RWPE1 (cell line): ENCODE data around the gene TM4SF20.

ENCODE experiments used
- CTCF ChIA-PET: fragments of 350-600 bp; sonication (Branson Sonifier 250); formaldehyde crosslinking; extraction: SDS; loops from one replicate; lab custom pipeline; 2021; lab: Yijun Ruan, JAX
- POLR2A ChIA-PET: fragments of 400-600 bp; formaldehyde crosslinking; extraction: SDS; loops from one replicate; lab custom pipeline; 2020; ENCODE audit warnings: antibody characterized with exemption; ENCODE audit not compliant: low non-redundant PET; lab: Yijun Ruan, JAX
- DNase-seq: peaks from one replicate; pipeline ENCODE4 v3.0.0; 2012; ENCODE audit warnings: low spot score
- H3K27ac ChIP-seq: fragments of 450-650 bp; 2 replicates; pipeline ENCODE4 v1.5.1; 2017
- TF ChIP-seq, protein P1 (sequence below): fragments of 450-650 bp; conservative IDR thresholded peaks from 2 replicates; pipeline ENCODE4 v1.5.1; 2017; ENCODE audit warnings: low read depth, mild to moderate bottlenecking

TM4SF20 gene

GRCh38 chr2:227401550-227401949 lies 22.4 kb upstream of the TM4SF20 start:
- DNase-seq, result no peak
- CTCF ChIA-PET, result interaction anchor here (0.6 to 1.9 kb wide), 3 partner anchors 9 to 1915 kb away, joined by 3 to 4 read pairs (median 4); no protein-coding TSS in a partner anchor
- POLR2A ChIA-PET, result no interaction called here

GRCh38 chr2:227398684-227399670 lies 19.9 kb upstream of the TM4SF20 start:
- ChIA-PET CTCF (interaction anchor here (1.1 kb wide), 1 partner anchor 367 kb away, joined by 3 read pairs; no protein-coding TSS in a partner anchor), POLR2A (interaction anchor here (0.6 kb wide), 1 partner anchor 422 kb away, joined by 4 read pairs; no protein-coding TSS in a partner anchor)
- no peak overlapping the region for H3K27ac ChIP-seq
- DNase-seq, result no peak
- TF ChIP-seq, protein P1, sequence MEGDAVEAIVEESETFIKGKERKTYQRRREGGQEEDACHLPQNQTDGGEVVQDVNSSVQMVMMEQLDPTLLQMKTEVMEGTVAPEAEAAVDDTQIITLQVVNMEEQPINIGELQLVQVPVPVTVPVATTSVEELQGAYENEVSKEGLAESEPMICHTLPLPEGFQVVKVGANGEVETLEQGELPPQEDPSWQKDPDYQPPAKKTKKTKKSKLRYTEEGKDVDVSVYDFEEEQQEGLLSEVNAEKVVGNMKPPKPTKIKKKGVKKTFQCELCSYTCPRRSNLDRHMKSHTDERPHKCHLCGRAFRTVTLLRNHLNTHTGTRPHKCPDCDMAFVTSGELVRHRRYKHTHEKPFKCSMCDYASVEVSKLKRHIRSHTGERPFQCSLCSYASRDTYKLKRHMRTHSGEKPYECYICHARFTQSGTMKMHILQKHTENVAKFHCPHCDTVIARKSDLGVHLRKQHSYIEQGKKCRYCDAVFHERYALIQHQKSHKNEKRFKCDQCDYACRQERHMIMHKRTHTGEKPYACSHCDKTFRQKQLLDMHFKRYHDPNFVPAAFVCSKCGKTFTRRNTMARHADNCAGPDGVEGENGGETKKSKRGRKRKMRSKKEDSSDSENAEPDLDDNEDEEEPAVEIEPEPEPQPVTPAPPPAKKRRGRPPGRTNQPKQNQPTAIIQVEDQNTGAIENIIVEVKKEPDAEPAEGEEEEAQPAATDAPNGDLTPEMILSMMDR, result no peak

More at GRCh38 chr2:227401550-227401949, 22.4 kb upstream of the TM4SF20 start:
- no peak overlapping the region for H3K27ac ChIP-seq
- TF ChIP-seq, protein P1, result no peak

GRCh38 chr2:227397562-227397961 lies 18.5 kb upstream of the TM4SF20 start:
- ChIA-PET CTCF (interaction anchor here (1.1 kb wide), 1 partner anchor 368 kb away, joined by 3 read pairs; no protein-coding TSS in a partner anchor), POLR2A (no interaction called here)

GRCh38 chr2:227395556-227395955 lies 16.4 kb upstream of the TM4SF20 start:
- ChIA-PET POLR2A (no interaction called here), CTCF (no interaction called here)
- H3K27ac ChIP-seq, result no peak overlapping the region
- TF ChIP-seq, protein P1, result no peak
- no peak for DNase-seq

More at GRCh38 chr2:227397562-227397961, 18.5 kb upstream of the TM4SF20 start:
- DNase-seq, result no peak
- TF ChIP-seq, protein P1, result no peak
- no peak overlapping the region for H3K27ac ChIP-seq

- POLR2A ChIA-PET, result no interaction called here
- no peak overlapping the region for H3K27ac ChIP-seq
- TF ChIP-seq, protein P1, result no peak
- no peak for DNase-seq
- CTCF ChIA-PET, result interaction anchor here (0.5 kb wide), 1 partner anchor 216 kb away, joined by 4 read pairs; no protein-coding TSS in a partner anchor
Measured at GRCh38 chr2:227394401-227394800, 15.3 kb upstream of the TM4SF20 start.

GRCh38 chr2:227390468-227391256 lies 11.6 kb upstream of the TM4SF20 start:
- no peak for DNase-seq
- CTCF ChIA-PET, result interaction anchor here (0.6 kb wide), 1 partner anchor 11 kb away, joined by 4 read pairs; no protein-coding TSS in a partner anchor
- no peak overlapping the region for H3K27ac ChIP-seq
- TF ChIP-seq, protein P1, result no peak
- POLR2A ChIA-PET, result no interaction called here
